GM12872 (cell line): ENCODE measurements around the gene TOP2A.

Source experiments
- CTCF ChIP-seq: IDR thresholded peaks from 3 replicates; pipeline ENCODE4 v1.5.1; 2011; ENCODE audit warnings: low read depth, mild to moderate bottlenecking, low read length, moderate library complexity; ENCODE audit not compliant: insufficient read depth

Gene TOP2A

DNA sequence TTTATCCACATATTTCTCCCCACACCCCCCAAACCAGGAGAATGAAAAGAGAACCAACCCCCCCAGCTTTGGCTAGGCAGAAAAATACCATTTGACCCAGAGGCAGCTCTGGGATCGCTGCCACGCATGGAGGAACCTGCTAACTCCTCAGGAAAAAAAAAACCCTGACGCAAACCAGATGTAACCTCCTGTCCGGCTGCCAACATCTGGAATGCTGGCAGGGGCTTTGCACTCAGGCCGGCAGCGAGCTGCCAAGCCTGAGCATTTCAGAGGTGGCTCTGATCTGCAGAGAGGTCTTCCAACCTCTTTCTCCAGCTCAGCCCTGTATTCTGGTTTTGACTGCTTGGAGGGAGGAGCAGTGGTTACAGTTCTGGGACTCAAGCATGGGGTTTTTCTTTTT is 33.7 kb upstream of the TOP2A start:
- no peak for TF ChIP-seq CTCF

DNA sequence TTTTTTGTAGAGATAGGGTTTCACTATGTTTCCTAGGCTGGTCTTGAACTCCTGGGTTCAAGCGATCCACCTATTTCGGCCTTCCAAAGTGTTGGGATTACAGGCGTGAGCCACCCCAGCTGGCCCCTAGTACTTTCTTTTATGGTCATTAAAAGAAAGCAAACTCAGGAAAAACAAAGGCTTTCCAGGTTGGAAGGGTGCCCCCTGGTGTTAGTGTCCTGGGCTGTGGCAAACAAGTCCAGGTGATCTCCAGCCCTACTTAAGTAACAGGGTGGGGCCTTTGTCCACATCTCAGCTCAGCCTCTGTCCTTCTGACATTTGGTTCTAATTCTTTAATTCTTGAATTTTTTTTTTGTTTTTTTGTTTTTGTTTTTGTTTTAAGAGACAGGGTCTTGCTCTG is 32.5 kb upstream of the TOP2A start:
- peak; percentile 76 for TF ChIP-seq CTCF

DNA sequence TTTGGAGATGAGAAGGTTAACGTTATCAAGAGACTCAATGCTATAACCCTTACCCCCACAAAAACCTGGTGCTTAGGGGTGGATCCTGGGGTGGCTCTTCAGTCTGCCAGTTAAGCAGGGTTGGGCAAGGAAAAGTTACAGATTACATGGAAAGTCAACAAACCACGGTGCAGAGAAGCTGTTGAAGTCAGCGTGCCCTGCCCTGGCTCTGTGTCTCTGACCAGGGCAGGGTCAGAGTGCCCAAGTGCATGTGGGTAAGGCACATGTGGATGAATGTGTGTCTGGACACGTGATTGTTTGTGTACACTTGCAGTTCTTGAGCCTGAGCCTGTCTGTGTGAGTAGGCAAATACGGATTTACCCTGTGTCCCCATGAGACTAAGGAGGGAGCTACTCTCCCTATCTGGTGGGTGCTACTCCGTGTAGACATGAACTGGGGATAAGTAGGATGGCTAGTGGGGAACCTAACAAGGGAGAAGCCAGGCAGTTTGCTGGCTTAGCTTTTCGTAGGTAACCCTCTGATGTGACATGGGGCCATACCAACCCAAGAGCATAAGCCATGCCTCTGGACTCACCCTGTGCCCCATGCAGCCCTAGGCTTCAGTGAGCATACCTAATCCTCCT is 31.1 kb upstream of the TOP2A start:
- no peak for TF ChIP-seq CTCF

- TF ChIP-seq CTCF, result no peak
Observed at GRCh38 chr17:40448213-40448638, 30.5 kb upstream of the TOP2A start.

DNA sequence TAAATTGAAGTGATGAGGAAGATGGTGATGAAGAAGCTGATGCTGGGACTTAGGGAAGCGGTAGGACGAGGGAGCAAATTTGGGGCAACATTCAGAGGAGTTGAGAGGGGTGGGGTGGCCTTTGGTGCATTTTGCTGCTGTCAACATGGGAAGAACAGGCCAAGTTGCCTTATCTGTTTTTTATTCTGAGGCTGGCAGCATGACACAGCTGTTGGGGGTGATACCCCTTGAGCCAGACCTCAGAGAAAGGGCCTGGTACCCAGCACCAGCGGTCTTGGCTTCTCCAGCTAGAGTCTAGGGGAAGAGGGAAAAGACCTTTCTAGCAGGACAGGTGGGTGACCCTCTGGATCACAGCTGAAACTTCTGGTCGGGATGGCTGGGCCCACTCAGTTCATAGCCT is 30.1 kb upstream of the TOP2A start:
- no peak for TF ChIP-seq CTCF

GRCh38 chr17:40447148-40447644 is 29.5 kb upstream of the TOP2A start:
- TF ChIP-seq CTCF, result no peak

DNA sequence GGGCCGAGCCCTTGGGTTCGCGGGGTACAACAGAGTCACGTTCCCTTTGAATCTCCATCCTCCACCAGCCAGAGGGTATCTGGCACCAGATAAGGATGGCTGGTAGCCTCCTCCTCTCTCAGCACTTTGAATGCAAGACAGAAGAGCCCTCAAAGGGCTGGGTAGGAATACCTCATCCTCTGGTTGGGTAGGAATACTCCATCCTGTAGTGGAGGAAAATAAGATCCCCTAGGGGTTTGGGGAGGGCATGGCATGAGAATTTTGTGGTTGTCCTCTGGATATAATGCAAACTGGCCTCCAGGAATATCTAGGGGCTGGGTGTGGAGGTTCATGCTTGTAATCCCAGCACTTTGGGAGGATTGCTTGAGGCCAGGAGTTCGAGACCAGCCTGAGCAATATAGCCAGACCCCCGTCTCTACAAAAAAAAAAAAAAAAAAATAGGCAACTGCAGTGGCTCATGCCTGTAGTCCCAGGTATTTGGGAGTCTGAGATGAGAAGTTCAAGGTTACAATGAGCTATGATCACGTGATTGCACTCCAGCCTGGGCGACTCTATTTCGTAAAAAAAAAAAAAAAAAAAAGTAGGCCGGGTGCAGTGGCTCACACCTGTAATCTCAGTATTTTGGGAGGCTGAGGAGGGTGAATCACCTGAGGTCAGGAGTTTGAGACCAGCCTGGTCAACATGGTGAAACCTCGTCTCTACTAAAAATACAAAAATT is 28.2 kb upstream of the TOP2A start:
- no peak for TF ChIP-seq CTCF
